Sigmoid colon (tissue), 4 donors: ENCODE measurements around the gene SCAPER.

ENCODE experiments used
- EP300 ChIP-seq, 4 donors: sonication (generic); formaldehyde crosslinking; IDR thresholded peaks; one replicate each; pipeline ENCODE4 v1.6.1; 2017; ENCODE audit warnings: antibody characterized with exemption in 4 of 4
- POLR2A ChIP-seq, 2 donors: fragments of 450-650 bp; IDR thresholded peaks; one replicate each; pipeline ENCODE4 v1.6.1; 2016; ENCODE audit warnings: antibody characterized with exemption in 2 of 2, mild to moderate bottlenecking in 2 of 2, moderate library complexity in 2 of 2
- TF ChIP-seq, protein P1 (sequence below), 4 experiments: fragments of 450-650 bp in 3 of 4; fragments of 200-600 bp in 1 of 4; IDR thresholded peaks; one replicate each; pipeline ENCODE4 v1.5.1; 2016 to 2019; ENCODE audit warnings: antibody characterized with exemption in 4 of 4, mild to moderate bottlenecking in 3 of 4, moderate library complexity in 2 of 4

GRCh38 chr15:76753131-76753530, 152.0 kb downstream of the SCAPER start:
- TF ChIP-seq POLR2A (IDR thresholded peaks at IDR 0.05) (no peak), EP300 (IDR thresholded peaks at IDR 0.05) (no peak)
- TF ChIP-seq, protein P1, sequence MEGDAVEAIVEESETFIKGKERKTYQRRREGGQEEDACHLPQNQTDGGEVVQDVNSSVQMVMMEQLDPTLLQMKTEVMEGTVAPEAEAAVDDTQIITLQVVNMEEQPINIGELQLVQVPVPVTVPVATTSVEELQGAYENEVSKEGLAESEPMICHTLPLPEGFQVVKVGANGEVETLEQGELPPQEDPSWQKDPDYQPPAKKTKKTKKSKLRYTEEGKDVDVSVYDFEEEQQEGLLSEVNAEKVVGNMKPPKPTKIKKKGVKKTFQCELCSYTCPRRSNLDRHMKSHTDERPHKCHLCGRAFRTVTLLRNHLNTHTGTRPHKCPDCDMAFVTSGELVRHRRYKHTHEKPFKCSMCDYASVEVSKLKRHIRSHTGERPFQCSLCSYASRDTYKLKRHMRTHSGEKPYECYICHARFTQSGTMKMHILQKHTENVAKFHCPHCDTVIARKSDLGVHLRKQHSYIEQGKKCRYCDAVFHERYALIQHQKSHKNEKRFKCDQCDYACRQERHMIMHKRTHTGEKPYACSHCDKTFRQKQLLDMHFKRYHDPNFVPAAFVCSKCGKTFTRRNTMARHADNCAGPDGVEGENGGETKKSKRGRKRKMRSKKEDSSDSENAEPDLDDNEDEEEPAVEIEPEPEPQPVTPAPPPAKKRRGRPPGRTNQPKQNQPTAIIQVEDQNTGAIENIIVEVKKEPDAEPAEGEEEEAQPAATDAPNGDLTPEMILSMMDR (IDR thresholded peaks at IDR 0.05), result no peak
